GM19351 (cell line): ENCODE results near the gene SARM1.

Experiments used
- ATAC-seq: cut with Tn5 transposase; IDR thresholded peaks from one replicate; pipeline ENCODE4 v1.9.1; 2021; ENCODE audit warnings: mild to moderate bottlenecking, moderate library complexity; ENCODE audit not compliant: unreplicated experiment

The SARM1 gene

GRCh38 chr17:28367641-28368305 lies 3.7 kb upstream of the SARM1 start:
- ATAC-seq = no peak

- ATAC-seq = no peak
Measured at GRCh38 chr17:28368306-28368831, 3.1 kb upstream of the SARM1 start.

- ATAC-seq = no peak
Measured at GRCh38 chr17:28368915-28369683, 2.4 kb upstream of the SARM1 start.

- ATAC-seq = no peak
Measured at GRCh38 chr17:28369684-28370034, 1.8 kb upstream of the SARM1 start.

DNA sequence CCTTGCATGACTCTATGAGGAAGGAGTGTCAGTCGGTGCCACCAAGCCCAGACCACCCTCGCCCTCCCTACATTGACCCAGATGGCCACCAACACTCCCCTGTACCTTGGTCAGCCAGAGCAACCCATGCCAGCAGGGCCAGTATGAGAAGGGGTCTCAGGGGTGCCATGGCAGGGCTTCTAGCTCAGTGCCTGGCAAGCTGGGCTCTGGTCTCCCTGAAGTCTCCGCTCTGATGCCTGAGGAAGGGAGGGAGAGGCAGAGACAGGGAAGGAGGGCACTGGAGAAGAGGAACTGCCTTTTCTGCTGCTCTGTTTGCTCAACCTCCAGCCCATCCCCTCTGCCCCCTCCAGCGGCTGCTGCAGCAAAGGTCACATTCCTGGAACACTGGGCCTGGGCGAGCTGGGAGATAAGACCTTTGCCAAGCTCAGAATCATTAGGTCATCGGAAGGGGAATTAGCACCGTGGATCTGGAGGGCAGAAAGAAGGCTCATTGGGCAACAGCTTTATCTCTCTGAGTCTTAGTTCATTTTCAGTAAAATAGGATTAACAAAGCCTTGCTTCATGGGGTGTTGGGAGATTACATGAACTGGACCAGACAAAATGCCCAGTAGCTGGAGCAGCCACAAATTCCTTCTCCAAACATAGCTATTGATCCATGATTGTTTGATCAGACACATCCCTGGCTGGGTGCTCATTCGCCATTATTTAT lies 1.3 kb upstream of the SARM1 start, which contains the start of gene VTN:
VTN (minus strand) TSS at position 273 of the 709 bp plus-strand sequence; CDS start at position 169, 104 bp downstream.
- no peak for ATAC-seq

GRCh38 chr17:28370744-28371103 lies 770 bp upstream of the SARM1 start:
- no peak for ATAC-seq

DNA sequence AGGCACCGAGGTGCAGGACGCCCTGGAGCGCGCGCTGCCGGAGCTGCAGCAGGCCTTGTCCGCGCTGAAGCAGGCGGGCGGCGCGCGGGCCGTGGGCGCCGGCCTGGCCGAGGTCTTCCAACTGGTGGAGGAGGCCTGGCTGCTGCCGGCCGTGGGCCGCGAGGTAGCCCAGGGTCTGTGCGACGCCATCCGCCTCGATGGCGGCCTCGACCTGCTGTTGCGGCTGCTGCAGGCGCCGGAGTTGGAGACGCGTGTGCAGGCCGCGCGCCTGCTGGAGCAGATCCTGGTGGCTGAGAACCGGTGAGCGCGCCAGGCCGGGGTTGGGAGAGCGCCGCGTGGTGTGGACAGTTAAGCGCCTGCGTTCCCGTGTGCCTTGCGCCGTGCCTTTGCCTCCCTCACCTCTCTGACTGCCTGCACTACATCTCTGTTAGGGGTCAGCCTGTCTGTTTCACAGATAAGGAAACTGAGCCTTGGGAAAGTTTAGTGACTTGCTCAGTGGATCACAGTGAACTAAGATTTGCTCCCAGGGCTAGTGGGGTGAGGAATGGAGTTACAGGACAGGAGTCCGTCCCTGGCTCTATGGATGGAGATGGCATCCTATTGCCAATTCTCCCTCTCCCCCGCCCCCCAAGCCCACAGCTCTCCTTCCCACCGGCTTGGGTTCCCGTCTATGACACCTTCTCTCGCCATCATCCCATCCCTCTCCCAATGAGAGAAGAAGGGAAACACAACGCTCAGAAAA lies 880 bp downstream of the SARM1 start:
- ATAC-seq = peak; percentile 9

DNA sequence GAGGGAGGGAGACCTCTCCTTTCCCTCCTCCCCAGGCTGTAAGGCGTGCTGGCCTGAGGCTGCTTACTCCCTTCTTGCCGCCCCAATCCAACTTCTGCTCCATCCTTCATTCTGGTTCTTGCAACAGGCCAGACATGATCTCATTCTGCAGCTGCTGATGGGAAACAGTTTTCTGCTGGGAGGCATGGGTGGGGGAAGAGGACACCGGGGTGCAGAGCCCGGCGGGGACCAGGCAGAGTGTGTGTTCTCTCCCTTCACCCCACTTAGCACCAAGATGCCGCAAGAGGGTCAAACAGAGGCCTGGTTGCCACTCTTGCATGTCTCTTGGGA lies 1.4 kb downstream of the SARM1 start:
- ATAC-seq = no peak

GRCh38 chr17:28379814-28380801 lies 8.6 kb downstream of the SARM1 start:
- ATAC-seq = no peak

DNA sequence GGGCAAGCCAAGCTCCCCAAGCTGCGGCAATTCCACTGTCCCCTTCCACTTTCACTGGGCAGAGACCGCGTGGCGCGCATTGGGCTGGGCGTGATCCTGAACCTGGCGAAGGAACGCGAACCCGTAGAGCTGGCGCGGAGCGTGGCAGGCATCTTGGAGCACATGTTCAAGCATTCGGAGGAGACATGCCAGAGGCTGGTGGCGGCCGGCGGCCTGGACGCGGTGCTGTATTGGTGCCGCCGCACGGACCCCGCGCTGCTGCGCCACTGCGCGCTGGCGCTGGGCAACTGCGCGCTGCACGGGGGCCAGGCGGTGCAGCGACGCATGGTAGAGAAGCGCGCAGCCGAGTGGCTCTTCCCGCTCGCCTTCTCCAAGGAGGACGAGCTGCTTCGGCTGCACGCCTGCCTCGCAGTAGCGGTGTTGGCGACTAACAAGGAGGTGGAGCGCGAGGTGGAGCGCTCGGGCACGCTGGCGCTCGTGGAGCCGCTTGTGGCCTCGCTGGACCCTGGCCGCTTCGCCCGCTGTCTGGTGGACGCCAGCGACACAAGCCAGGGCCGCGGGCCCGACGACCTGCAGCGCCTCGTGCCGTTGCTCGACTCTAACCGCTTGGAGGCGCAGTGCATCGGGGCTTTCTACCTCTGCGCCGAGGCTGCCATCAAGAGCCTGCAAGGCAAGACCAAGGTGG lies 9.8 kb downstream of the SARM1 start:
- ATAC-seq = no peak

DNA sequence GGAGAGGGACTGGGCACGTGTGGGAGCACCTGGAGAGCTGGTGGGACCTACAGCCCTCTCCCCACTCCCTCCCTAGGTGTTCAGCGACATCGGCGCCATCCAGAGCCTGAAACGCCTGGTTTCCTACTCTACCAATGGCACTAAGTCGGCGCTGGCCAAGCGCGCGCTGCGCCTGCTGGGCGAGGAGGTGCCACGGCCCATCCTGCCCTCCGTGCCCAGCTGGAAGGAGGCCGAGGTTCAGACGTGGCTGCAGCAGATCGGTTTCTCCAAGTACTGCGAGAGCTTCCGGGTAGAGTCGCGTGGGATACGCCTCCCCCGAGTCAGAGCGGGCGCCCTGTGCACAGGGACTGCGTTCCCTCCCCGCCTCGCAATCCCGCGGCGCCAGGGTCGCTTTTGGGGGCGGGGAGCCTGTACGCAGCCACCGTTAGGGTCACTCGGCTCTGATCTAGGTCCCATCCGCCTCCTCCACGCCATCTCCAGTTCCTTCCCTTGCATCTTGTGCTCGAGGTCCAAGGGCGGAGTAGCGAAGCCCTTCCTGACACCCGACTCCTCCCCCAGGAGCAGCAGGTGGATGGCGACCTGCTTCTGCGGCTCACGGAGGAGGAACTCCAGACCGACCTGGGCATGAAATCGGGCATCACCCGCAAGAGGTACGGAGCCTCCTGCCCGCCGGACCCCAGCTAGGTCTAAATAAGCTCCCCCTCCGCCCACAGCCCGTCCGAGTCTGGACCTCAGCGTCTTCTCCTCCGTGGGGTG lies 13.0 kb downstream of the SARM1 start:
- peak; percentile 72 for ATAC-seq

- ATAC-seq = peak; percentile 28
Measured at GRCh38 chr17:28385037-28385400, 13.5 kb downstream of the SARM1 start.

DNA sequence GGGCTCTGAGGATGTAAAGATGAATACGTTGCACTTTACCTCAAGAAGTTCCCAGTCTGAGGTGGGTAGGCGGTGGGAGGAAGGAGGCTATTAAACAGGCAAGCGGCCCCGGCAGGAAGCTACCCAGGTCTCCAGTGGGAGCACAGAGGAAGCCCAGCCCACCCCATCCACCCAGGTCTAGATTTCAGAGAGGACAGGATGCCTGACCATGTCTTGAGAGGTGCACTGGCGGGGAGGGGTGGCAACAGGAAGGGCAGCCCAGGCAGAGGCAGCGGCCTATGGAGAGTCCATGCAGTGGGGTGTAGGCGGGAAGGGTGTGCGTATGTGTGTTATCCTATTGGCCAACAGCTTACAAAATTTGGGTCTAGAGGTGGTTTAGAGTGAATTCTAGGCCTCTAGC lies 13.9 kb downstream of the SARM1 start:
- no peak for ATAC-seq

DNA sequence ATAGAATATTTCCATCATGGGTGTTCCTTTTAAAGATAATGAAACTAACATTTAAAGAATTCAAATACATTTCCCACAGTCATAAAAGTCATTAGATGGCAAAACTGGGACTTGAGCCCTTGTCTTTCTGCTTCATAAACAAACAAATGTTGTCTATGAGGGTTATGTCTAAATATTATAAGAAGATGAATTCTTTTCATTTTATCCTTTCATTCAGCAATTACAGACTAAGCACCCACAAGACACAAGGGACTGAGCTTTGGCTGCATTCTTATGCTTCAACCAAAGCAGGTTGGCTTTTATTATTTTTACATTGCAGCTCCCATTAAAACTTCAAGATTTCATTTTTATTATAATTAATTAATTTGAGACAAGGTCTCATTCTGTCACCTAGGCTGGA lies 14.9 kb downstream of the SARM1 start:
- no peak for ATAC-seq

- ATAC-seq = no peak
Measured at GRCh38 chr17:28388106-28388505, 16.6 kb downstream of the SARM1 start.

GRCh38 chr17:28390141-28390540 lies 18.6 kb downstream of the SARM1 start:
- ATAC-seq = no peak

- no peak for ATAC-seq
Measured at GRCh38 chr17:28390563-28390962, 19.1 kb downstream of the SARM1 start.

DNA sequence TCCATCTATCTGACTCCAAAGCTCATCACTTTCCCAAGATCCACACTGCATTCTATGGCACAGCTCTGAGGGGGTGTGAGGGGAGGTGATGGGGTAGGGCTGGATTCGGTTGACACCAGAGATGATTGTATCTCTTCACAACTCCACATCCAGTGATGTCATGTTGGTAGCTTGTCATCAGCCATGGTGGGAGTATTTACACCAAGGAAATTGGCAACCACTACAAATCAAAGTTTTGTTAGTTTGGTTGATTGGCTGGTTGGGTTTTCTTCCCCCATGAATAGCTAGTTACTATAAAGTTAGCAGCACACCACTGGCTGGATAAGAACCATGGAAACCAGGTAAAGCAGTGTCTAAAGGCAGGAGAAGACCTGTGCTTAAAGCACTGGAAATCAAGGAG lies 19.5 kb downstream of the SARM1 start:
- ATAC-seq = no peak

DNA sequence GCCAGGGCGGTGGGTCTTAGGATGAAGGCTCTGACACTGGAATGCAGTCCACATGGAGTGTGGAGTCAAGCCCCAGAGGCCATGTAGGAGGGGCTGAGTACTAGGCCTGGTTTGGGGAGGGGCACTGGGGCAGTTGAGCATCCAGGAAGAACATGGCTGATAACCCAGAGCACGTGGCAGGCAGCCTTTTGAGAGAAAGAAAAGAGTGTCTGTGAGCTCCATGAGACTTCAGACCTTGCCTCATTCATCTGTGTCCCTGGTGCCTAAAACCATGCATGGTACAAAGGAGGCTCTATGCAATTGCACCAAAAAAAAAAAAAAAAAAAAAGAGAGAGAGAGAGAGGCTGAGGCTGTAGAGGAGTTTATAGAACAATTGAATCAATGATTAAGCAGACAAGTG lies 19.9 kb downstream of the SARM1 start:
- no peak for ATAC-seq
